SK-N-MC (cell line): ENCODE measurements around the gene TMEM225B.

Experiments used
- EZH2 ChIP-seq: fragments of 200-600 bp; sonication (generic); IDR thresholded peaks from one replicate; pipeline ENCODE4 v1.6.1; 2017; ENCODE audit warnings: antibody characterized with exemption
- FOXP2 ChIP-seq: optimal IDR thresholded peaks from 2 replicates; pipeline ENCODE3; 2011; ENCODE audit warnings: mild to moderate bottlenecking, moderate library complexity; ENCODE audit not compliant: insufficient read depth; ENCODE audit errors: extremely low read length, control extremely low read depth
- POLR2AphosphoS5 ChIP-seq: IDR thresholded peaks from 2 replicates; pipeline ENCODE4 v1.6.1; 2012; ENCODE audit warnings: mild to moderate bottlenecking, low read depth, low read length, borderline replicate concordance

- TF ChIP-seq EZH2 (no peak), POLR2AphosphoS5 (no peak), FOXP2 (no peak)
Observed at GRCh38 chr7:99627513-99627912, 29.4 kb downstream of the TMEM225B start.
